Epithelial cell of proximal tubule (primary cell): ENCODE data around the gene ZNF697. TPM values are rescaled to one million over a fixed set of nuclear protein-coding genes. Genes with fewer than 3 reads are reported as not detected.

Source experiments
- DNase-seq: peaks from one replicate; pipeline ENCODE4 v3.0.0-alpha.2; 2011; ENCODE audit warnings: low read depth
- H3K4me3 ChIP-seq: 2 replicates; pipeline ENCODE4 v1.5.1; 2011; ENCODE audit warnings: low read depth, mild to moderate bottlenecking, low read length
- total RNA-seq: library from RNA; depleted of rRNA; stranded (reverse); fragments of >200 nt; gene quantifications from 2 replicates; pipeline ENCODE4 v1.2.3, GENCODE V29; 2015
- TF ChIP-seq, protein P1 (sequence below): conservative IDR thresholded peaks from 2 replicates; pipeline ENCODE4 v1.5.1; 2012; ENCODE audit warnings: low read depth, mild to moderate bottlenecking, low read length

Gene ZNF697
- total RNA-seq, 1 donor from 2014 or later, result 6.8 TPM

DNA sequence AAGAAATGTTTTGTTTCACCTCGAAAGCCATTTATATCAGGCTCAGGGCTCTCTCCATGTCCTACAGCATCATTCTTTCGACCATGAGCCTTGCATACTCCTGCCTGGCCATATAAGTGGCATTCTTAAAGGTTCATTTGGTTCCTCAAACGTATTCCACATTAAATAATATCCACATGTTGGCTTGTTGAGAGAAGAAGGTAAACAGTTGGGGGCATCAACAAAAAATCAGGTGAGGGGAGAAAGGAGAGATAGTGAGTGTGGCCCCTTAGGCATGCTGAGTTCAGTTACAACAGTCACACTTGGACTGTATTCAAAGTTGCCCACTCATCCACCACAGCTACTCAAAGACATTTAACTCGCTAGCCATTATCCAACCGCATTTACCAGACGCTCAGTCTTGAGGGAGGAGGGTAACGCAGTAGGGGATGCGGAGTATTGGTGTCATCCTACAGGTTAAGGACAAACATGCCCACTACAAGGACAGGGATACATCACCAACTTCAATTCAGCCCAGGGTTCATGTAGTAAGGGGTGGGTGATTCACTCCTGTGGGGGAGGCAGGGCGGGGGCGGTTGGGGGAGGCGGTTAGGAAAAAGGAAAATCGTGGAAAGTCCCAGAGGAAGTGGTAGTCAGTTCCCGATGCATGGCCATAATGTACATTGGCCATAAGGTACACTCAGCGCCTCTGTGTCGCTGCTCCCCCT lies 1.4 kb downstream of the ZNF697 start:
- TF ChIP-seq, protein P1, sequence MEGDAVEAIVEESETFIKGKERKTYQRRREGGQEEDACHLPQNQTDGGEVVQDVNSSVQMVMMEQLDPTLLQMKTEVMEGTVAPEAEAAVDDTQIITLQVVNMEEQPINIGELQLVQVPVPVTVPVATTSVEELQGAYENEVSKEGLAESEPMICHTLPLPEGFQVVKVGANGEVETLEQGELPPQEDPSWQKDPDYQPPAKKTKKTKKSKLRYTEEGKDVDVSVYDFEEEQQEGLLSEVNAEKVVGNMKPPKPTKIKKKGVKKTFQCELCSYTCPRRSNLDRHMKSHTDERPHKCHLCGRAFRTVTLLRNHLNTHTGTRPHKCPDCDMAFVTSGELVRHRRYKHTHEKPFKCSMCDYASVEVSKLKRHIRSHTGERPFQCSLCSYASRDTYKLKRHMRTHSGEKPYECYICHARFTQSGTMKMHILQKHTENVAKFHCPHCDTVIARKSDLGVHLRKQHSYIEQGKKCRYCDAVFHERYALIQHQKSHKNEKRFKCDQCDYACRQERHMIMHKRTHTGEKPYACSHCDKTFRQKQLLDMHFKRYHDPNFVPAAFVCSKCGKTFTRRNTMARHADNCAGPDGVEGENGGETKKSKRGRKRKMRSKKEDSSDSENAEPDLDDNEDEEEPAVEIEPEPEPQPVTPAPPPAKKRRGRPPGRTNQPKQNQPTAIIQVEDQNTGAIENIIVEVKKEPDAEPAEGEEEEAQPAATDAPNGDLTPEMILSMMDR, result no peak
- H3K4me3 ChIP-seq, result peak overlapping the region; percentile 86
- no peak for DNase-seq

DNA sequence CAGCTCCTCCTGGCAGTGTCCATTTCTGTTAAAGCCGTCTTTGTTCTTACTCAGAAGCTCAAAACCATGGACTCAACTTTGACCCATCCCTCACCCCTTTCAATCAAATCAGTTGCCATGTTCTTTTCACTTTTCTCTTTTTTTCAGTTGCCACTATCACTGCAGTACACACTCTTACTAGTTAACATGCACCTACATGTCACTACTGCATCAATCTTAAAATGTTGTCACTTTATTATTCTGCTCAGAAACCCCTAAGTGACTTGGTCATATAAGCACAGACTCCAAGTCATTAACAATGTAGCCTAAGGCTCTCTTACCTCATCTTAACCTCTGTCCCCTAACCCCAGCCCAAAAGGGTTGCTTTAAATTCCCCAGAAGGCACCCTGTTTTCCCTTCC lies 9.0 kb downstream of the ZNF697 start:
- no peak overlapping the region for H3K4me3 ChIP-seq
- TF ChIP-seq, protein P1, result no peak
- DNase-seq, result no peak

DNA sequence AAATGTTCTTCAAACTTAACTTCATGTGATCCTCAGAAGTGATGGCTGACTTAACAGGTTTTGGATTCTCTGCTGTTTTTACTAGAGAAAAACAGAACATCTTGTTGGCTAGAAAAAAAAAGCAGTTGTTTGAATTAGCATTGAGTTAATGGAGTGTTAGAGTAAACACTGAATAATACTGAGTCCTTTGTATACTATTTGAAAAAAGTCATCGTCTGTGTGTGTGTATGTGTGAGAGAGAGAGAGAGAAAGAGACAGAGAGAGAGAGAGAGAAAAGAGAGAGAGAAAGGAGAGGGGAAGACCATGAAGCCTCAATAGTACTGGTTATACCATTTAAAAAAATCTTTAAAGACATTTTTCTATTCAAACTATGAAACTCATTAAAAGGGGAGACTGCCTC lies 10.4 kb downstream of the ZNF697 start:
- TF ChIP-seq, protein P1, result no peak
- no peak overlapping the region for H3K4me3 ChIP-seq
- DNase-seq, result no peak

DNA sequence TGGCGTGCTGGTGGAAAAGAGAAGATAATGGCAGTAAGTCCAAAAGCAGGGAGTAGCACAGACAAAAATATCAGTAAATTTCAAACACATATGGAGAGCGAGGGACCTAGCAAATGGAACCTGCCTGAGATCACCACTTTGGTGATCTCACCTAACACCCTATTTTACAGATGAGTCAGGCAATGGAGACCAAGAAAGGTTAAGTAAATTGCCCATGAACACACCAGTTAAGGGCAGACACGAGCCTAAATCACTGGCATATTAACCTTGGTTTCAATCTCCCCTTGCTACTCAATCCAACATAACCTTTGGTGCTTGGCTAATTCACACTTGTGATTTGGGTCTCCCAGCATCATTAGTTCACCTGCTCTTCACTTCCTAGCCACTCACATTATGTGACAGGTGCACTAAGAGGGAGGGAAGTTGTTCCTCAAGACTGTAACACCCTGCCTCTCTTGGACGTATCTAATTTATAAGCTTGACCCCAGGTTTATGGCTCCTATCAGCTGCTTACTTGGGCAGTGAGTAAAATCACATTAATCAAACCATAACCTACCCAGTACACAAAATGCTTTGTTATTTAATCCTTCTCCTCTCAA lies 11.5 kb downstream of the ZNF697 start:
- no peak for DNase-seq
- no peak overlapping the region for H3K4me3 ChIP-seq
- TF ChIP-seq, protein P1, result no peak

DNA sequence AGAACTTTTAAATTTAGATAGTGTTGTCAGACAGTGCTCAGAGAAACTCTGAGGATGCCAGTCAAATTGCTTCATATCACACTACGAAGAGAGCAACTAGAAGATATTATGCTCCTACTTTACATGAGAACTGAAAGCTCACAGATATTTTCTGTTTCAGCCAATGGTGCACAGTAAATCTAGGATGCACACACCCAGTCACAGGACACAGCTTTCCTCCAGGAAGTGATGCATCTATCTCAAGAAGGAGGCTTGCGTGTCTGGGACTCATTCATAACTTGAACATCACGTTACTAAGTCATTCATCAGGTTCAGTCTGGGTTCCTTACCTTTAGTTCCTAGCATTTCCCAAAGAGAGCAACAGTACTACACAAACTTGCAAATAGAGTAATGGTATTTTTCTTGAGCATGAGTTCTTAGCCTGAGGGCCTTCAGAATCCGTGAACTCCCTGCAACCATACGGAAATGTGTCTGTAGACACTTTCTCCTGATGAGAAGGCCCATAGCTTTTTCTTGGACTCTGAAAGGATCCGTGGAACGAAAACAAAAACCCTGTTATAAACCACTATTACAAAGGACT lies 12.2 kb downstream of the ZNF697 start:
- no peak overlapping the region for H3K4me3 ChIP-seq
- TF ChIP-seq, protein P1, result no peak
- DNase-seq, result no peak

DNA sequence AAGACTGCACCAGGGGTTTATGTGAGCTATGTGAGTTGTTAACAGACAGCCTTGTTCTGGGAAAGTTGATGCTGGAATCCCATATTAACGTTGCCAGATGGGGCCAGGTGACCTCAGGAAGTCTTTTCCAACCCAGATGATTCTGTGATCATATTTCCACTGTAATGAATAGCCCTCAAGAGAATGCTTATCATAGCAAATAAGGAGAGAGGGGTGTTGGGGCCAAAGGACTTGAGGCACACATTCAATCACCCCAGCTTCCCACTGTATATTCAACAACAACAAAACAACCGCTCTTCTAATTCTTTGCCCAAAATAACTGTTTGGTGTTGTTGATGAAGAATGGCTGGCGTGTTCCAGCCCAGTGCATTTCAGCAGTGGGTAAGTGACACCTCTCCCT lies 14.1 kb downstream of the ZNF697 start:
- TF ChIP-seq, protein P1, result no peak
- no peak overlapping the region for H3K4me3 ChIP-seq

More for the DNA sequence above, 14.1 kb downstream of the ZNF697 start:
- no peak for DNase-seq
